ENCODE results near the gene CIB1.

- TF ChIP-seq CTCF (IDR thresholded peaks at IDR 0.05) (no peak), POLR2A (IDR thresholded peaks at IDR 0.05) (no peak)
These were observed 24.0 kb upstream of the CIB1 start for GRCh38 chr15:90257776-90258175.
